HepG2 (cell line): Measurements from ENCODE around the gene LSM3. TPM values are rescaled to one million over a fixed set of nuclear protein-coding genes. Genes with fewer than 3 reads are reported as not detected.

ENCODE experiments used
- CBFB ChIP-seq: sonication (generic); formaldehyde crosslinking; IDR thresholded peaks from 2 replicates; pipeline ENCODE4 v1.4.0; 2020; ENCODE audit warnings: missing genetic modification reagents
- FOXJ3 ChIP-seq: sonication (generic); formaldehyde crosslinking; IDR thresholded peaks from 2 replicates; pipeline ENCODE4 v1.4.0; 2020; ENCODE audit warnings: missing genetic modification reagents, mild to moderate bottlenecking, borderline replicate concordance
- MZF1 ChIP-seq: sonication (generic); formaldehyde crosslinking; IDR thresholded peaks from 2 replicates; pipeline ENCODE4 v1.8.1; 2023; ENCODE audit warnings: mild to moderate bottlenecking, missing genetic modification reagents, borderline replicate concordance
- POGZ ChIP-seq: sonication (generic); formaldehyde crosslinking; IDR thresholded peaks from 2 replicates; pipeline ENCODE4 v1.4.0; 2020; ENCODE audit warnings: mild to moderate bottlenecking, missing genetic modification reagents
- REL ChIP-seq: sonication (generic); formaldehyde crosslinking; conservative IDR thresholded peaks from 2 replicates; pipeline ENCODE4 v1.8.0; 2022; ENCODE audit warnings: mild to moderate bottlenecking, missing genetic modification reagents, moderate library complexity
- SIN3B ChIP-seq: fragments of 150-350 bp; IDR thresholded peaks from 2 replicates; pipeline ENCODE4 v1.6.1; 2014; ENCODE audit warnings: low read length
- ZBTB20 ChIP-seq: sonication (generic); formaldehyde crosslinking; IDR thresholded peaks from 2 replicates; pipeline ENCODE4 v1.8.1; 2023; ENCODE audit warnings: missing genetic modification reagents, low read depth, mild to moderate bottlenecking, borderline replicate concordance
- ZFP90 ChIP-seq: sonication (generic); formaldehyde crosslinking; IDR thresholded peaks from 2 replicates; pipeline ENCODE4 v1.8.0; 2022; ENCODE audit warnings: missing genetic modification reagents, mild to moderate bottlenecking, inconsistent platforms, borderline replicate concordance
- ZMYM4 ChIP-seq: sonication (generic); formaldehyde crosslinking; IDR thresholded peaks from 2 replicates; pipeline ENCODE4 v1.8.1; 2023; ENCODE audit warnings: mild to moderate bottlenecking, missing genetic modification reagents
- ZNF138 ChIP-seq: sonication (generic); formaldehyde crosslinking; IDR thresholded peaks from 2 replicates; pipeline ENCODE4 v1.5.0; 2020; ENCODE audit warnings: mild to moderate bottlenecking, low read depth, missing genetic modification reagents
- ZNF263 ChIP-seq: sonication (generic); formaldehyde crosslinking; IDR thresholded peaks from 2 replicates; pipeline ENCODE4 v1.4.0; 2020; ENCODE audit warnings: missing genetic modification reagents
- ZNF569 ChIP-seq: sonication (generic); formaldehyde crosslinking; IDR thresholded peaks from 2 replicates; pipeline ENCODE4 v1.5.0; 2020; ENCODE audit warnings: mild to moderate bottlenecking, missing genetic modification reagents, moderate library complexity, borderline replicate concordance
- ZNF747 ChIP-seq: sonication (generic); formaldehyde crosslinking; IDR thresholded peaks from 2 replicates; pipeline ENCODE4 v1.8.1; 2023; ENCODE audit warnings: missing genetic modification reagents, mild to moderate bottlenecking, borderline replicate concordance
- ZNF782 ChIP-seq: sonication (generic); formaldehyde crosslinking; IDR thresholded peaks from 2 replicates; pipeline ENCODE4 v1.4.0; 2020; ENCODE audit warnings: missing genetic modification reagents, mild to moderate bottlenecking, borderline replicate concordance
- polyA plus RNA-seq, 8 experiments: library from polyadenylated mRNA; depleted of rRNA in 3 of 8; stranded (reverse) in 7 of 8; unstranded in 1 of 8; fragments of >200 nt; fragmentation: Illumina TruSeq in 4 of 8; extraction: Trizol in 4 of 8; gene quantifications; 2 replicates each; pipeline versions ENCODE4 v1.2.1 to v1.2.3, GENCODE V29; 2011 to 2016; ENCODE audit warnings: low read depth in 4 of 8, missing spikeins in 1 of 8, mixed read lengths in 1 of 8; ENCODE audit not compliant: insufficient read depth in 1 of 8
- total RNA-seq, 5 experiments: library from RNA; depleted of rRNA; stranded (reverse); fragments of >200 nt; fragmentation: Illumina TruSeq; extraction: Trizol; gene quantifications; 2 replicates each; pipeline ENCODE4 v1.2.3, GENCODE V29; 2016; ENCODE audit warnings: low read depth in 1 of 5
- TF ChIP-seq, protein P1 (sequence below), 2 experiments: IDR thresholded peaks; 2 replicates each; pipeline ENCODE4 v1.6.1; 2011 to 2012; ENCODE audit warnings: low read length in 2 of 2, borderline replicate concordance in 1 of 2, low read depth in 1 of 2, mild to moderate bottlenecking in 1 of 2, moderate library complexity in 1 of 2
- TF ChIP-seq, protein P2 (sequence below): sonication (generic); formaldehyde crosslinking; IDR thresholded peaks from 2 replicates; pipeline ENCODE4 v1.4.0; 2020; ENCODE audit warnings: low read depth, missing genetic modification reagents
- TF ChIP-seq, protein P3 (sequence below): sonication (generic); formaldehyde crosslinking; IDR thresholded peaks from 2 replicates; pipeline ENCODE4 v1.4.0; 2020; ENCODE audit warnings: missing genetic modification reagents

The LSM3 gene
- total and polyA plus RNA-seq, 2 of the 13 experiments (the other 11 are each of a cell fraction or from before 2014, with no cell fraction given) = 5.1 to 19.4 TPM

DNA sequence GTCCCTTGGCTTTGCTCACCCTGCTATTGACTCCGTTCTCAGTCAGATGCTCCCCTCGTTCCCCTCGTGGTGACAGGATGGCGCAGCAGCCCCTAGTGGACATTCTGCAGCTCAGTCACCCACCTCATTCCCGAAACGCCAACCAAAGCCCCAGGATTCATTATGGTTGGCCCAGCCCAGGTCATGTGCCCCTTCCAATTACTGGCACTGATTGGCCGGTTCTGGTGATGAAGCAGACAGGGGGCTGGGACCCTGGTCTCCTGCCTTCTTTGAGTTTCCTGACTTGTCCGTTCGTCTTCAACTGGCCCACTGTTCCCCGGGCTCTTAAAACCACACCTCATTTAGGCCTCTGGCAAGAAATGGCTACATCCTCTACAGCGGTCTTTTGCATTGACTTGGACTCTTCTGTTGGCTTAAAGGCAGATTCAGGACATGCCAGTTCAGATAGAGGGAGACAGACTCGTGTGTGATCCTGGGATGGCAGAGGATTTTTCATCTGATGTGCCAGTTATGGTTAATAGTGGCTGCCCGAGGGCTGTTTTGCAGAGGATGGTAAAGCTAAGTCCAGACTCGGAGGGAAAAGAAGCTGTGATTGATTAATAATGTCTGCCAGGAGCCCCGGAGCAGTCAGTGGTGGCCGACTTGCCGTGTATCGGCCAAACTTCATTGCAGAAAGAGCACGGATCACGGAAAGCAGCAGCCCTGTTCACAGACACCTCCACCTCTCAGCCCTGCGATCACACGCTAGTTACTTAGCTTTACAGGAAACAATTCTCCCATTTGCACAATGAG lies 37.8 kb downstream of the LSM3 start (continued):
- TF ChIP-seq ZNF569 (no peak), ZNF138 (CRISPR knock-in tag) (no peak), CBFB (CRISPR knock-in tag) (no peak), ZNF263 (CRISPR knock-in tag) (peak; percentile 12; the same call in 1 of the 2 replicates), MZF1 (CRISPR knock-in tag) (no peak), FOXJ3 (no peak), ZBTB20 (CRISPR knock-in tag) (no peak), ZFP90 (no peak), ZMYM4 (CRISPR knock-in tag) (peak; percentile 64), ZNF747 (CRISPR knock-in tag) (no peak), REL (CRISPR knock-in tag) (no peak), SIN3B (no peak), POGZ (CRISPR knock-in tag) (0 out of 2 replicates have a peak, but pooled peaks have one; percentile 30), ZNF782 (no peak)
- TF ChIP-seq, protein P1, sequence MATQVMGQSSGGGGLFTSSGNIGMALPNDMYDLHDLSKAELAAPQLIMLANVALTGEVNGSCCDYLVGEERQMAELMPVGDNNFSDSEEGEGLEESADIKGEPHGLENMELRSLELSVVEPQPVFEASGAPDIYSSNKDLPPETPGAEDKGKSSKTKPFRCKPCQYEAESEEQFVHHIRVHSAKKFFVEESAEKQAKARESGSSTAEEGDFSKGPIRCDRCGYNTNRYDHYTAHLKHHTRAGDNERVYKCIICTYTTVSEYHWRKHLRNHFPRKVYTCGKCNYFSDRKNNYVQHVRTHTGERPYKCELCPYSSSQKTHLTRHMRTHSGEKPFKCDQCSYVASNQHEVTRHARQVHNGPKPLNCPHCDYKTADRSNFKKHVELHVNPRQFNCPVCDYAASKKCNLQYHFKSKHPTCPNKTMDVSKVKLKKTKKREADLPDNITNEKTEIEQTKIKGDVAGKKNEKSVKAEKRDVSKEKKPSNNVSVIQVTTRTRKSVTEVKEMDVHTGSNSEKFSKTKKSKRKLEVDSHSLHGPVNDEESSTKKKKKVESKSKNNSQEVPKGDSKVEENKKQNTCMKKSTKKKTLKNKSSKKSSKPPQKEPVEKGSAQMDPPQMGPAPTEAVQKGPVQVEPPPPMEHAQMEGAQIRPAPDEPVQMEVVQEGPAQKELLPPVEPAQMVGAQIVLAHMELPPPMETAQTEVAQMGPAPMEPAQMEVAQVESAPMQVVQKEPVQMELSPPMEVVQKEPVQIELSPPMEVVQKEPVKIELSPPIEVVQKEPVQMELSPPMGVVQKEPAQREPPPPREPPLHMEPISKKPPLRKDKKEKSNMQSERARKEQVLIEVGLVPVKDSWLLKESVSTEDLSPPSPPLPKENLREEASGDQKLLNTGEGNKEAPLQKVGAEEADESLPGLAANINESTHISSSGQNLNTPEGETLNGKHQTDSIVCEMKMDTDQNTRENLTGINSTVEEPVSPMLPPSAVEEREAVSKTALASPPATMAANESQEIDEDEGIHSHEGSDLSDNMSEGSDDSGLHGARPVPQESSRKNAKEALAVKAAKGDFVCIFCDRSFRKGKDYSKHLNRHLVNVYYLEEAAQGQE (IDR thresholded peaks at IDR 0.05; ENCODE audit: borderline replicate concordance in 1 of 2, low read depth in 1 of 2, low read length in 2 of 2) = no peak
- TF ChIP-seq, protein P2, sequence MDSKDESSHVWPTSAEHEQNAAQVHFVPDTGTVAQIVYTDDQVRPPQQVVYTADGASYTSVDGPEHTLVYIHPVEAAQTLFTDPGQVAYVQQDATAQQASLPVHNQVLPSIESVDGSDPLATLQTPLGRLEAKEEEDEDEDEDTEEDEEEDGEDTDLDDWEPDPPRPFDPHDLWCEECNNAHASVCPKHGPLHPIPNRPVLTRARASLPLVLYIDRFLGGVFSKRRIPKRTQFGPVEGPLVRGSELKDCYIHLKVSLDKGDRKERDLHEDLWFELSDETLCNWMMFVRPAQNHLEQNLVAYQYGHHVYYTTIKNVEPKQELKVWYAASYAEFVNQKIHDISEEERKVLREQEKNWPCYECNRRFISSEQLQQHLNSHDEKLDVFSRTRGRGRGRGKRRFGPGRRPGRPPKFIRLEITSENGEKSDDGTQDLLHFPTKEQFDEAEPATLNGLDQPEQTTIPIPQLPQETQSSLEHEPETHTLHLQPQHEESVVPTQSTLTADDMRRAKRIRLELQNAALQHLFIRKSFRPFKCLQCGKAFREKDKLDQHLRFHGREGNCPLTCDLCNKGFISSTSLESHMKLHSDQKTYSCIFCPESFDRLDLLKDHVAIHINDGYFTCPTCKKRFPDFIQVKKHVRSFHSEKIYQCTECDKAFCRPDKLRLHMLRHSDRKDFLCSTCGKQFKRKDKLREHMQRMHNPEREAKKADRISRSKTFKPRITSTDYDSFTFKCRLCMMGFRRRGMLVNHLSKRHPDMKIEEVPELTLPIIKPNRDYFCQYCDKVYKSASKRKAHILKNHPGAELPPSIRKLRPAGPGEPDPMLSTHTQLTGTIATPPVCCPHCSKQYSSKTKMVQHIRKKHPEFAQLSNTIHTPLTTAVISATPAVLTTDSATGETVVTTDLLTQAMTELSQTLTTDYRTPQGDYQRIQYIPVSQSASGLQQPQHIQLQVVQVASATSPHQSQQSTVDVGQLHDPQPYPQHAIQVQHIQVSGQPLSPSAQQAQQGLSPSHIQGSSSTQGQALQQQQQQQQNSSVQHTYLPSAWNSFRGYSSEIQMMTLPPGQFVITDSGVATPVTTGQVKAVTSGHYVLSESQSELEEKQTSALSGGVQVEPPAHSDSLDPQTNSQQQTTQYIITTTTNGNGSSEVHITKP (CRISPR knock-in tag) = no peak
- TF ChIP-seq, protein P3, sequence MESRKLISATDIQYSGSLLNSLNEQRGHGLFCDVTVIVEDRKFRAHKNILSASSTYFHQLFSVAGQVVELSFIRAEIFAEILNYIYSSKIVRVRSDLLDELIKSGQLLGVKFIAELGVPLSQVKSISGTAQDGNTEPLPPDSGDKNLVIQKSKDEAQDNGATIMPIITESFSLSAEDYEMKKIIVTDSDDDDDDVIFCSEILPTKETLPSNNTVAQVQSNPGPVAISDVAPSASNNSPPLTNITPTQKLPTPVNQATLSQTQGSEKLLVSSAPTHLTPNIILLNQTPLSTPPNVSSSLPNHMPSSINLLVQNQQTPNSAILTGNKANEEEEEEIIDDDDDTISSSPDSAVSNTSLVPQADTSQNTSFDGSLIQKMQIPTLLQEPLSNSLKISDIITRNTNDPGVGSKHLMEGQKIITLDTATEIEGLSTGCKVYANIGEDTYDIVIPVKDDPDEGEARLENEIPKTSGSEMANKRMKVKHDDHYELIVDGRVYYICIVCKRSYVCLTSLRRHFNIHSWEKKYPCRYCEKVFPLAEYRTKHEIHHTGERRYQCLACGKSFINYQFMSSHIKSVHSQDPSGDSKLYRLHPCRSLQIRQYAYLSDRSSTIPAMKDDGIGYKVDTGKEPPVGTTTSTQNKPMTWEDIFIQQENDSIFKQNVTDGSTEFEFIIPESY (CRISPR knock-in tag) = 0 out of 2 replicates have a peak, but pooled peaks have one; percentile 15
